ENCODE measurements around the gene PHTF2.

DNA sequence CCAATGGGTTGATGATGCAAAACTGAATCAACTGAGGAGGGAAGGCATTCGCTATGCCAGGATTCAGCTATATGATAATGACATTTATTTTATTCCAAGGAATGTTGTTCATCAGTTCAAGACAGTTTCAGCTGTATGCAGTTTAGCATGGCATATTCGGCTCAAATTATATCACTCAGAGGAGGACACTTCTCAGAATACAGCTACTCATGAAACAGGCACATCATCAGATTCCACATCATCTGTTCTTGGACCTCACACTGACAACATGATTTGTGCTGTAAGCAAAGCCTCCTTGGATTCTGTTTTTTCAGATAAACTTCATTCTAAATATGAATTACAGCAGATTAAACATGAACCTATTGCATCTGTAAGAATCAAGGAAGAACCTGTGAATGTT is 20.0 kb upstream of the PHTF2 start:
- TF ChIP-seq EZH2 (IDR thresholded peaks at IDR 0.05; ENCODE audit: borderline replicate concordance, low read length), result no peak
- TF ChIP-seq, protein P1, sequence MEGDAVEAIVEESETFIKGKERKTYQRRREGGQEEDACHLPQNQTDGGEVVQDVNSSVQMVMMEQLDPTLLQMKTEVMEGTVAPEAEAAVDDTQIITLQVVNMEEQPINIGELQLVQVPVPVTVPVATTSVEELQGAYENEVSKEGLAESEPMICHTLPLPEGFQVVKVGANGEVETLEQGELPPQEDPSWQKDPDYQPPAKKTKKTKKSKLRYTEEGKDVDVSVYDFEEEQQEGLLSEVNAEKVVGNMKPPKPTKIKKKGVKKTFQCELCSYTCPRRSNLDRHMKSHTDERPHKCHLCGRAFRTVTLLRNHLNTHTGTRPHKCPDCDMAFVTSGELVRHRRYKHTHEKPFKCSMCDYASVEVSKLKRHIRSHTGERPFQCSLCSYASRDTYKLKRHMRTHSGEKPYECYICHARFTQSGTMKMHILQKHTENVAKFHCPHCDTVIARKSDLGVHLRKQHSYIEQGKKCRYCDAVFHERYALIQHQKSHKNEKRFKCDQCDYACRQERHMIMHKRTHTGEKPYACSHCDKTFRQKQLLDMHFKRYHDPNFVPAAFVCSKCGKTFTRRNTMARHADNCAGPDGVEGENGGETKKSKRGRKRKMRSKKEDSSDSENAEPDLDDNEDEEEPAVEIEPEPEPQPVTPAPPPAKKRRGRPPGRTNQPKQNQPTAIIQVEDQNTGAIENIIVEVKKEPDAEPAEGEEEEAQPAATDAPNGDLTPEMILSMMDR (IDR thresholded peaks at IDR 0.05; ENCODE audit: low read length), result no peak
